HCT116 (cell line): Measurements from ENCODE around the gene IP6K3. TPM values are rescaled to one million over a fixed set of nuclear protein-coding genes. Genes with fewer than 3 reads are reported as not detected.

Source experiments
- ATAC-seq: fragments of 200-7000 bp; cut with Tn5 transposase; 2 replicates; pipeline ENCODE4 v1.9.1; 2020; ENCODE audit warnings: mild to moderate bottlenecking, moderate library complexity
- BruUV-seq: library from RNA; stranded (reverse); fragments of 400-500 nt; replicated peaks from 2 replicates; lab custom pipeline; 2021; lab: Mats Ljungman, UMichigan
- CTCF ChIA-PET: fragments of 300-600 bp; sonication (Branson Sonifier 250); formaldehyde crosslinking; loops from one replicate; lab custom pipeline; 2021; ENCODE audit warnings: antibody characterized with exemption; lab: Charles Lee
- POLR2A ChIA-PET: fragments of 300-600, 350-600 bp; sonication (Branson Sonifier 250); formaldehyde crosslinking; loops from one replicate; lab custom pipeline; 2021; ENCODE audit warnings: antibody characterized with exemption; lab: Charles Lee
- RAD21 ChIA-PET, 2 experiments: fragments of 300-600 bp; sonication (Branson Sonifier 250); formaldehyde crosslinking; loops; one replicate each; lab custom pipeline; 2023; ENCODE audit warnings: low total read pairs in 2 of 2; ENCODE audit not compliant: uncharacterized antibody in 2 of 2, unreplicated experiment in 2 of 2, low non-redundant PET in 1 of 2; lab: Charles Lee
- DNase-seq: peaks from one replicate; pipeline ENCODE4 v3.0.0-alpha.2; 2010; ENCODE audit warnings: low read depth, low spot score
- H2AFZ ChIP-seq: fragments of 200-600 bp; shearing (Covaris generic), sonication (generic); 2 replicates; pipeline ENCODE4 v1.6.1; 2017; ENCODE audit warnings: low read depth, mixed run types, mixed read lengths, antibody characterized with exemption, low read length; ENCODE audit not compliant: poor library complexity, severe bottlenecking
- H3K27ac ChIP-seq: 2 replicates; pipeline ENCODE4 v1.5.1; 2012; ENCODE audit warnings: low read depth, low read length
- H3K27me3 ChIP-seq: fragments of 200-600 bp; sonication (generic); 2 replicates; pipeline ENCODE4 v1.6.1; 2016; ENCODE audit warnings: mixed run types, low read length, mixed read lengths; ENCODE audit not compliant: insufficient read depth
- H3K36me3 ChIP-seq, 2 experiments: fragments of 200-500 bp in 1 of 2; fragments of 200-600 bp in 1 of 2; sonication (Bioruptor generic) in 1 of 2; sonication (generic) in 1 of 2; 2 replicates each; pipeline versions ENCODE4 v1.5.1 to v1.6.1; 2014 to 2016; ENCODE audit warnings: low read length in 2 of 2, inconsistent platforms in 1 of 2, mixed read lengths in 1 of 2, mixed run types in 1 of 2; ENCODE audit not compliant: insufficient read depth in 2 of 2, control insufficient read depth in 1 of 2
- H3K4me1 ChIP-seq, 2 experiments: fragments of 200-600 bp in 1 of 2; sonication (generic) in 1 of 2; 2 replicates each; pipeline versions ENCODE4 v1.5.1 to v1.6.1; 2012 to 2017; ENCODE audit warnings: low read length in 2 of 2, inconsistent platforms in 1 of 2, mild to moderate bottlenecking in 1 of 2, mixed read lengths in 1 of 2, mixed run types in 1 of 2, moderate library complexity in 1 of 2; ENCODE audit not compliant: insufficient read depth in 2 of 2, control insufficient read depth in 1 of 2
- H3K4me2 ChIP-seq: fragments of 200-600 bp; sonication (generic); 2 replicates; pipeline ENCODE4 v1.6.1; 2017; ENCODE audit warnings: mixed run types, low read length, mixed read lengths
- H3K4me3 ChIP-seq, 2 experiments: fragments of 200-600 bp in 1 of 2; sonication (generic) in 1 of 2; replicated peaks in 1 of 2; 2 replicates each; pipeline ENCODE4 v1.5.1; 2011 to 2016; ENCODE audit warnings: low read length in 2 of 2, control low read depth in 1 of 2, low read depth in 1 of 2, mild to moderate bottlenecking in 1 of 2, mixed read lengths in 1 of 2, mixed run types in 1 of 2
- H3K79me2 ChIP-seq: fragments of 200-600 bp; sonication (generic); 2 replicates; pipeline ENCODE4 v1.6.1; 2017; ENCODE audit warnings: mild to moderate bottlenecking, mixed run types, low read length, moderate library complexity, mixed read lengths; ENCODE audit not compliant: insufficient read depth
- H3K9ac ChIP-seq: fragments of 200-600 bp; sonication (generic); 2 replicates; pipeline ENCODE4 v1.6.1; 2016; ENCODE audit warnings: low read length, mixed read lengths
- H3K9me2 ChIP-seq: fragments of 200-600 bp; sonication (generic), shearing (Covaris generic); 2 replicates; pipeline ENCODE4 v1.6.1; 2017; ENCODE audit warnings: mixed run types, mild to moderate bottlenecking, moderate library complexity; ENCODE audit not compliant: insufficient read depth
- H3K9me3 ChIP-seq, 2 experiments: fragments of 200-500 bp in 1 of 2; fragments of 200-600 bp in 1 of 2; sonication (Bioruptor generic) in 1 of 2; sonication (generic) in 1 of 2; 2 replicates each; pipeline ENCODE4 v1.6.1; 2014 to 2017; ENCODE audit warnings: low read length in 2 of 2, mixed read lengths in 2 of 2, inconsistent platforms in 1 of 2, low read depth in 1 of 2, mild to moderate bottlenecking in 1 of 2, mixed run types in 1 of 2, moderate library complexity in 1 of 2; ENCODE audit not compliant: control insufficient read depth in 1 of 2, insufficient read depth in 1 of 2
- H4K20me1 ChIP-seq: fragments of 200-600 bp; sonication (generic), shearing (Covaris generic); 2 replicates; pipeline ENCODE4 v1.6.1; 2017; ENCODE audit warnings: mixed run types, mild to moderate bottlenecking, moderate library complexity; ENCODE audit not compliant: insufficient read depth
- CBX3 ChIP-seq: IDR thresholded peaks from 2 replicates; pipeline ENCODE4 v1.6.1; 2012; ENCODE audit warnings: low read depth
- CEBPB ChIP-seq: IDR thresholded peaks from 2 replicates; pipeline ENCODE4 v1.6.1; 2012; ENCODE audit warnings: low read depth
- EGR1 ChIP-seq: IDR thresholded peaks from 2 replicates; pipeline ENCODE4 v1.6.1; 2012; ENCODE audit warnings: low read depth
- ELF1 ChIP-seq: IDR thresholded peaks from 2 replicates; pipeline ENCODE4 v1.6.1; 2012; ENCODE audit warnings: low read depth, borderline replicate concordance
- EZH2phosphoT487 ChIP-seq: fragments of 200-600 bp; IDR thresholded peaks from 2 replicates; pipeline ENCODE4 v1.6.1; 2018; ENCODE audit warnings: antibody characterized with exemption, borderline replicate concordance
- POLR2A ChIP-seq: IDR thresholded peaks from 2 replicates; pipeline ENCODE4 v1.7.0; 2011; ENCODE audit warnings: borderline replicate concordance; ENCODE audit not compliant: insufficient read depth, insufficient read length; ENCODE audit errors: extremely low read depth
- POLR2AphosphoS5 ChIP-seq: IDR thresholded peaks from 2 replicates; pipeline ENCODE4 v1.6.1; 2011; ENCODE audit warnings: mild to moderate bottlenecking, low read depth, low read length, moderate library complexity
- SP1 ChIP-seq: IDR thresholded peaks from 2 replicates; pipeline ENCODE4 v1.6.1; 2012; ENCODE audit warnings: low read depth
- TCF7L2 ChIP-seq: IDR thresholded peaks from 2 replicates; pipeline ENCODE4 v1.7.0; 2011; ENCODE audit warnings: borderline replicate concordance, inconsistent platforms; ENCODE audit not compliant: insufficient read depth, insufficient read length; ENCODE audit errors: extremely low read depth
- YY1 ChIP-seq: IDR thresholded peaks from 2 replicates; pipeline ENCODE4 v1.6.1; 2011; ENCODE audit warnings: low read length, low read depth, moderate library complexity, mild to moderate bottlenecking; ENCODE audit not compliant: insufficient replicate concordance; ENCODE audit errors: extremely low read depth
- ZFX ChIP-seq: fragments of 450-650 bp; IDR thresholded peaks from 2 replicates; pipeline ENCODE4 v1.6.1; 2017
- ZNF274 ChIP-seq: fragments of 200-500 bp; sonication (Bioruptor generic); IDR thresholded peaks from 2 replicates; pipeline ENCODE4 v1.6.1; 2014; ENCODE audit warnings: mild to moderate bottlenecking, low read depth, low read length, inconsistent platforms
- intact Hi-C: fragments of 100-400 bp; cut with micrococcal nuclease; formaldehyde crosslinking; loops from 2 replicates; pipeline ENCODE4 v1.10.0; 2022
- total RNA-seq: library from RNA; stranded (reverse); gene quantifications from one replicate; pipeline ENCODE4 v1.2.1, GENCODE V29; 2021; ENCODE audit not compliant: unreplicated experiment
- TF ChIP-seq, protein P1 (sequence below): IDR thresholded peaks from 2 replicates; pipeline ENCODE4 v1.6.1; 2012
- TF ChIP-seq, protein P2 (sequence below): IDR thresholded peaks from 2 replicates; pipeline ENCODE4 v1.6.1; 2012

IP6K3 gene
- total RNA-seq, 1 experiment from 2014 or later: not detected

DNA sequence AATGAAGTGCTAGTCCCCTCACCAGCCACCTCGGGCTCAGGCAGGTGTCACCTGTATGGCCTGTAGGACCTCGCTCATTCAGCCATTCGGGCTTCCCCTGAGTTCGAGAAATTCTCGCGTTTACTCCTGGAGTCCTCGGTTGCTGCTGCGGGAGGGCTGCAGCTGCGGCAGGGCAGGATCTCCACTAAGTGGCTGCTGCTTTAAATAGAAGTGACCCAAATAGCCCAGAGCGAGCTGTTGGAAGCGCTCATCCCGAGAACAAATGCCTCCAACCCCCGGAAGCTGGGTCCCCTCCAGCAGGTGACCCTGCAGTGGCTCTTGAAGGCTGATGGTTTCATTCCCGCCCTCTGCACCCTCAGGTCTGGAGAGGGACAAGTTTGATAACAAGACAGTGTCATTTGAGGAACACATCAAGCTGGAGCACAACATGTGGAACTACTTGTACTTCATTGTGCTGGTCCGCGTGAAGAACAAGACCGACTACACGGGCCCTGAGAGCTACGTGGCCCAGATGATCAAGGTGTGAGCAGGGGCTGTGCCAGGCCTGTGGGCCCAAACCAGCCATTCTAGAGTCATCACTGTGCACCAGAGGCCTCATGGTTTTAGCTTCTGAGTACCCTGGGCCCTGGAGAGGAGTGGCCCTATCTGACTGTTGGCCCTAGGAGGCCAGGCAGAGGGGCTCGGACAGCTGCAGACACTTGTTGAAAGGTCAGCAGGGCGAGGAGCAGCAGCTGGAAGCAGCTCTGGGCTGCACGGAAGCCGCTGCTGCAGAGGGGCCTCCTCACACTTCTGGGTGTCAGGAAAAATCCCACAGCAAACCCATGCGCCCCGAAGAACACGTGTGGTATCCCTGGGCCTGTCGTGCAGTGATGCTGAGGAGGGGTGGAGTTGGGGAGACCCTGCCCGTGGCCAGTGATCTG, 53.3 kb downstream of the IP6K3 start:
- TF ChIP-seq CBX3: no peak
- TF ChIP-seq POLR2A: no peak
- no peak for TF ChIP-seq YY1
- no peak for TF ChIP-seq ZFX
- TF ChIP-seq ELF1: no peak
- no peak for TF ChIP-seq POLR2AphosphoS5
- TF ChIP-seq, protein P1, sequence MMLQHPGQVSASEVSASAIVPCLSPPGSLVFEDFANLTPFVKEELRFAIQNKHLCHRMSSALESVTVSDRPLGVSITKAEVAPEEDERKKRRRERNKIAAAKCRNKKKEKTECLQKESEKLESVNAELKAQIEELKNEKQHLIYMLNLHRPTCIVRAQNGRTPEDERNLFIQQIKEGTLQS: no peak
- TF ChIP-seq SP1: no peak
- TF ChIP-seq CEBPB: no peak
- TF ChIP-seq EZH2phosphoT487: no peak
- no peak for TF ChIP-seq EGR1
- TF ChIP-seq ZNF274: no peak
- TF ChIP-seq, protein P2, sequence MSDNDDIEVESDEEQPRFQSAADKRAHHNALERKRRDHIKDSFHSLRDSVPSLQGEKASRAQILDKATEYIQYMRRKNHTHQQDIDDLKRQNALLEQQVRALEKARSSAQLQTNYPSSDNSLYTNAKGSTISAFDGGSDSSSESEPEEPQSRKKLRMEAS: no peak
- TF ChIP-seq TCF7L2: no peak
- peaks cover 32 to 77% of the 10 kb centered on the region in 2 experiments; a peak in 3 of 4 replicates for H3K36me3 ChIP-seq
- intact Hi-C loops: no loop called here
- H3K27me3 ChIP-seq: no peaks in the 10 kb centered on the region
- no TSS peak for BruUV-seq
- H4K20me1 ChIP-seq: no peaks in the 10 kb centered on the region
- RAD21 ChIA-PET: no interaction called here
- no peak for DNase-seq
- POLR2A ChIA-PET: interaction anchor here (1.8 kb wide), 1 partner anchor 18 kb away, joined by 5 read pairs; the partner anchor contains the start of gene UQCC2
- no peak overlapping the region for H2AFZ ChIP-seq
- no peak for ATAC-seq
- H3K9ac ChIP-seq: no peak overlapping the region
- no peak overlapping the region for H3K4me3 ChIP-seq
- no peak overlapping the region for H3K4me2 ChIP-seq
- H3K79me2 ChIP-seq: peaks cover 3% of the 10 kb centered on the region; the same call in 1 of the 2 replicates
- H3K27ac ChIP-seq: no peak overlapping the region
- CTCF ChIA-PET: no interaction called here
- peaks cover 4 to 5% of the 10 kb centered on the region in 2 experiments; a peak in 2 of 4 replicates for H3K4me1 ChIP-seq
- no peaks in the 10 kb centered on the region for H3K9me3 ChIP-seq
- H3K9me2 ChIP-seq: no peaks in the 10 kb centered on the region
